GM10266 (cell line): ENCODE measurements around the gene COMMD9.

Source experiments
- DNase-seq: peaks from one replicate; pipeline ENCODE4 v3.0.0; 2012; ENCODE audit errors: extremely low spot score
- CTCF ChIP-seq: IDR thresholded peaks from 2 replicates; pipeline ENCODE4 v1.5.1; 2012; ENCODE audit warnings: mild to moderate bottlenecking, low read depth; ENCODE audit not compliant: control insufficient read depth, insufficient read depth; ENCODE audit errors: missing control alignments

The COMMD9 gene

GRCh38 chr11:36235750-36236149 is 53.5 kb downstream of the COMMD9 start:
- no peak for DNase-seq
- TF ChIP-seq CTCF, result no peak

- no peak for TF ChIP-seq CTCF
- DNase-seq, result no peak
Observed at GRCh38 chr11:36234825-36235224, 54.4 kb downstream of the COMMD9 start.

- no peak for DNase-seq
- TF ChIP-seq CTCF, result no peak
Observed at GRCh38 chr11:36233204-36233603, 56.0 kb downstream of the COMMD9 start.

GRCh38 chr11:36230779-36231699 is 58.2 kb downstream of the COMMD9 start:
- no peak for DNase-seq
- TF ChIP-seq CTCF, result no peak

GRCh38 chr11:36229091-36229705 is 60.0 kb downstream of the COMMD9 start:
- no peak for TF ChIP-seq CTCF
- no peak for DNase-seq

GRCh38 chr11:36228689-36229088 is 60.5 kb downstream of the COMMD9 start:
- no peak for TF ChIP-seq CTCF
- DNase-seq, result no peak

GRCh38 chr11:36227044-36227443 is 62.2 kb downstream of the COMMD9 start:
- TF ChIP-seq CTCF, result no peak
- DNase-seq, result no peak
